EL (cell line): ENCODE data around the gene U2AF2.

Experiments used
- DNase-seq: peaks from one replicate; pipeline ENCODE4 v3.0.0-alpha.2; 2016

U2AF2 gene

GRCh38 chr19:55660404-55660803 lies 5.6 kb downstream of the U2AF2 start:
- no peak for DNase-seq

GRCh38 chr19:55660991-55661390 lies 6.2 kb downstream of the U2AF2 start:
- no peak for DNase-seq

- DNase-seq: no peak
Observed at GRCh38 chr19:55661826-55662225, 7.0 kb downstream of the U2AF2 start.

- DNase-seq: no peak
Observed at GRCh38 chr19:55663846-55664536, 9.2 kb downstream of the U2AF2 start.

- no peak for DNase-seq
Observed at GRCh38 chr19:55666343-55667005, 11.6 kb downstream of the U2AF2 start.

- DNase-seq: no peak
Observed at GRCh38 chr19:55667006-55667381, 12.2 kb downstream of the U2AF2 start.

- no peak for DNase-seq
Observed at GRCh38 chr19:55667511-55667910, 12.7 kb downstream of the U2AF2 start.

GRCh38 chr19:55667958-55668357 lies 13.1 kb downstream of the U2AF2 start:
- no peak for DNase-seq

- no peak for DNase-seq
Observed at GRCh38 chr19:55668603-55669348, 13.9 kb downstream of the U2AF2 start.

- DNase-seq: no peak
Observed at GRCh38 chr19:55669418-55670279, 14.8 kb downstream of the U2AF2 start.

GRCh38 chr19:55670280-55671053 lies 15.6 kb downstream of the U2AF2 start:
- DNase-seq: no peak

- DNase-seq: no peak
Observed at GRCh38 chr19:55671054-55671378, 16.2 kb downstream of the U2AF2 start.

GRCh38 chr19:55672418-55672817 lies 17.6 kb downstream of the U2AF2 start:
- peak; percentile 74 for DNase-seq

GRCh38 chr19:55673465-55673864 lies 18.6 kb downstream of the U2AF2 start:
- DNase-seq: no peak

GRCh38 chr19:55673889-55674288 lies 19.1 kb downstream of the U2AF2 start:
- no peak for DNase-seq

GRCh38 chr19:55674459-55674840 lies 19.6 kb downstream of the U2AF2 start:
- peak; percentile 13 for DNase-seq

GRCh38 chr19:55674841-55675660 lies 20.2 kb downstream of the U2AF2 start, which contains the start of gene EPN1:
EPN1 (plus strand) TSS chr19:55675226; CDS start chr19:55678628, 3,402 bp downstream.
- peak; percentile 97 for DNase-seq

- no peak for DNase-seq
Observed at GRCh38 chr19:55675661-55676354, 21.0 kb downstream of the U2AF2 start.

- DNase-seq: peak; percentile 16
Observed at GRCh38 chr19:55676383-55676782, 21.5 kb downstream of the U2AF2 start.

GRCh38 chr19:55676889-55677505 lies 22.2 kb downstream of the U2AF2 start:
- no peak for DNase-seq
